Left hindlimb (tissue), 1 donor: ENCODE measurements around the gene IGSF11.
"Not testable (repeated sequence)": the region's sequence is repeated elsewhere in the genome, so short reads cannot be mapped to it uniquely, and the experiment has no call there.

Experiments used
- DNase-seq: peaks from one replicate; pipeline ENCODE4 v3.0.0-alpha.2; 2018

IGSF11 gene

DNA sequence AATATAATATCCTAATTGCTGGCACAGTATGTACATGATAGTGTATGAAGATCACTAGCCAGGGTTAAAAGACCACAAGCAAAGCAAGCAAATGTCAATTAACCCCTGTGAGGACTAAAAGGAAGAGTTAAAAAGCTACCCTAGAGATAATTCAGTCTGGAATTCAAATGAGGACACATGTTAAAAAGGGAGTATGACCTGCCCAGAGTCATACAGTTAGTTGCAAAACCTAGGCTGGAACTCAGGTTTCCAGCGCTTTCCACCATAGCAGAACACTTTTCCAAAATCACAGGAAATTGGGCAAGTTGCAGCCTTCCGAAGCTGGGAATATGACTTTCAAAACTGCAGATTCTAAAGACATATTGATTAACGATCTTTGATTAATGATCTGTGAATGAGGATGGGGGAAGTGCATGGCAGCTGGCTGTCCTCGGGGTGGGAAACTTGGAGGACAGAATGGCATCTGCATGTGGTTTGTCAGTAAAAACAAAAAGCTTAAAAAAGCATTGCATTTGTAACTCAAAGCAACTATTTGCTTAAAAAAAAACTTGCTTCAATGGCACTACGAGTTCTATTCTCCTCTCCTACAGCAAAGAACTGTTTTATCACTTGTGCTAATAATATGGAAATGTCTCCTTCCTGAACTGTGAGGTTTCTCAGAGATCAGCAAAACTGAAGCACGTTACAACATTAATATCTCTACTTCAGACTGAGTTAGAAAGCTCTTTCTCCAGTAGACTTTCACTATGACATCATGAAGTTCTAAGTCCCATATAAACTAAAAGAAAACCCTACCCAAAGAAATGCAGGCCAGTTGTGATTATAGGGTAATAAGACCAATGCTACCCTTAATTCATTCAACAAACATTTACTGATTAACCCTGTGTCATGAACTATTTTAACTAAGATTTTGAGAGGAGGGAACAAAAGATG lies 46.2 kb downstream of the IGSF11 start:
- DNase-seq = no peak

DNA sequence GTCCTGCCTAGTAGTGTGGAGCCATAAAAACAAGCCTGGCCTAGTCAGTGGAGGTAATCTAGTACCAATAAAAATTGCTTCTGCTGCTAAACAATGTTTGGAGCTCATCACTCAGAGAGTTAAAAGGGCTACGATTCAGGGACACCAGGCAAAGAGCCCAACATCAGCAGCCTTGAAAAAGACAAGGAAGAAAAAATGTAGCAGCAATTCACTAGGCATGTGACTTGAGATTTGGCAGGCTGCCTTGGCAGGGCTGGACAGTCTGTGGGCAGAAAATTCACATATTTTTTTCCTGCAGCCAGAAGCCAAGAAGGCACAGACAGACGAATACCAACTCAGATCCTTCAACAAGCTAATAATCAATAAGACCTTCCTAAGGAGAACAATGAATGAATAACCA lies 47.2 kb downstream of the IGSF11 start:
- DNase-seq = peak; percentile 66

DNA sequence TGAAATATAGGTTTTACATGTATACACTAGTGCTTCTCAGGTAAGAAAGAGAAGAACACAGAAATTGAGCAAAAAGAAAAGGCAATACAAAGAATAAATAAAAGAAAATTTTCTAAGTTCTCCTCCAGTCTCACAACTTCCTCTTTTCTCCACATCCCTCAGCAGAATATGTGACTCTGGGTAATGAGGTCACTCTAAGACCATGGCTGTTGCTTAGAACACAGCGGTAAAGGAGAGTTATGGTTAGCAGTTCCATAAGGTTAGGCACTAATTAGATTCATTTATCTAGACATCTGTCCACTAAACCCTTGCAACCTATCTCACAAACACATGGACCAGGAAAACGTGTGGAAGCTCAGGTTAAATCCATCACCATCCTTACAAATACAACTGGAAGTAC lies 47.9 kb downstream of the IGSF11 start:
- no peak for DNase-seq

DNA sequence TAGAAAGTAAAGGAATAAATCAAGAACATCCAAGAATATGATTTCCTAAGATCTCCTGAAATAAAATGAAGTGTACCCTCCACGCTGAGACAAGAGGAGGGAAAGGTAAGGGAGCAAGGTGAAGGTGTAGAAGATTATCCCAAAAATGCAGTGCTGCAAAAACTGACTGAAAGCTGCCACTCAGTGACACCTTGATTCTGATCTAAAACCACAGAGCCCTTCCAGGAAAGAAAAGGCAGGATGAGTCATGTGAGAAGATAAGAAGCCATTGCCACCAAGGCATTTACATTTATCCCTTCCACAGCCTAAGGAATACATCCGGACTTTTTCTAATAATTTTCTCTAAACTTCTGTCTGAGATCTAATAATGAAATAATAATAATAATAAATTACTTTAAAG lies 49.9 kb downstream of the IGSF11 start:
- no peak for DNase-seq

DNA sequence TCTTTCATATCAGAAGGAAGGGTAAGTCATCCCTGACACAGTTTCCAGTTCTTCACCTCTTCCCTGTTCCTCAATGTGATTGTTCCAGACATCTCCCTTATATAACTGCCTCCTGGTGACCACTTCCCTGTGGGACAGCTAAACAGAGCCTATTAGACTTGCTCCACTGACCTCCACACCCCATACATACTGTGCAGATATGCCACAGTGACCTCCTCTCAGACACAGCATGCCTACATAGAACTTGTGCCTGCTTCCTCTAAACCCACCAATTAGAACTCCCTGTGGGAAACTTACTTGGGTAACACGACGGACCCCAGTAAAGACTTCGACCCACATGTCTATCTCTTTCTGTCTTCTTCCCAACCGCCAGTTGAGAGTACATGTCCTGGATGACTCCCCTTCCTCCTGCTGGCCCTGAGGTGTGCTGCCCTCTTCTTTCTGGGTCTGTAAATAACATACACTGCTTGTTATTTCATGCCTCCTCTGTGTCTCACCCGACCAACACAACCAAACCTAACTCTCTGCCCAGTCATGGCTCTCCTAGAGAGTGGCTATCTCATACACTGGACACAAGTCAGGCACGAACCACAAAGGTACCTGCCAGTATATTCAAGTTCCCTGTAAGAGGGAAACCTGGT lies 53.0 kb downstream of the IGSF11 start:
- DNase-seq = no peak

DNA sequence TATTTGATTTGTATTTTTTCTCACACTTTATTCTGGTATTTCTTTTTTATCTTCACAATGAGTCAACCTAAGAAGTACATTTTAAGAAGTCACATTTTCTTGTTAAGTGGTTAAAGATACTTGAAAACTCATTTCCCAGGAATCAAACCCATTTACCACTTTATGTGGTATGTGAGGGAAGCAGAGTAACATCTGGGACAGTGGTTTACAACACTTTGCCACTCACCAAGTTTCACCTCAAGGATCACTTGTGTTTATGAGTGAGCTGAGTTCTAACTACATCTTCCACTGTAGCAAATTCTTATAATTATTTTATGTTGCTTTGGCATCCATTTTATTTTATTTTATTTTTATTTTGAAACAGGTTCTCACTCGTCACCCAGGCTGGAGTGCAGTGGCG lies 53.8 kb downstream of the IGSF11 start:
- no peak for DNase-seq

DNA sequence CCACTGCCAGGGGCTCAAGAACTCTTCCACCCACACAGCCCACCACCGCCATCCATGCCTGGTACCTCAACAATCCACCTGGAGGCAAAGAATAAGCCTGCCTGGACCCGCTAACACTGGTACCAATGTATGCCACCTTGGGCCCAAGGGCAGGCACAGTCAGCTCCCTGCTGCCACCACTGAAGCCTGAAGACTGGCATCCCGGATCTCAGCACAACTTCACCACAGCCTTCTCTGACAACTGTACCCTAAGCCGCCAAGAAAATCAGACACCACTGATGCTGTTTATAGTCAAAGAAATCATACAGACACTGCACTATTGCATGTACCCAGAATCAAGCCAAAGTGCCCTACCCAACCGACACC lies 56.3 kb downstream of the IGSF11 start:
- no peak for DNase-seq

DNA sequence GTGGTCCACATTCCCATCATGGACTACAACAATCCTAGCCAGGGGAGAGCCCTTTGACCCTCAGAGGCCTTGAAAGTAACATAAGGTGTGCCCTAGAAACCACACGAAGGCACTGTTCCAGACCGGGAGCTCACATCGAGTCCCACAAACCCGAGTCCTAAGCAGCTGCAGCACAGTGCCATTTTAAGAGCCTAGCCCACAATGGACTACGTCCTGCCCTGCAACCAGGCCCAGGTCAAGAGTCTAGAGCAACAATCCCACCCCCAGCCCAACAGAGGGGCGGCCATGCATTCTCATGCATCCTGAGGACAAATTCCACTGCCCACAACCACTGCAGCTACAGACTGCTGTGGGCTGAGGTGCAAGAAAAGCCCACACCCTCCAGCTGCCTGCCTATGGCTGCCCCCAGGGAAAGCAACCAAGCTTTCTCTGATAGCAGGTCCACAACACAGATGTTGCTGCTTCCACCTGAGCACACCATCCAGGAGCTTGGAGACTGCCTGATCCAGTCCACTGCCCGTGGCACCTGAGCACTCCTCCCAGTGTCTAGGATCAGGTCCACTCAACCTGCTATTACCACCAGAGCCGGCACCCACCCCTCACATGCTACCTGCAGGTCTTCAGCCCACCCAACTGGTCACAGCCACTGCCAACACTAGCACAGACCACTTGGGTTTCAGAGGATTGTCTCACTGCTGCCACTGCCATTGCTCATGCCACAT lies 56.8 kb downstream of the IGSF11 start:
- DNase-seq = no peak

DNA sequence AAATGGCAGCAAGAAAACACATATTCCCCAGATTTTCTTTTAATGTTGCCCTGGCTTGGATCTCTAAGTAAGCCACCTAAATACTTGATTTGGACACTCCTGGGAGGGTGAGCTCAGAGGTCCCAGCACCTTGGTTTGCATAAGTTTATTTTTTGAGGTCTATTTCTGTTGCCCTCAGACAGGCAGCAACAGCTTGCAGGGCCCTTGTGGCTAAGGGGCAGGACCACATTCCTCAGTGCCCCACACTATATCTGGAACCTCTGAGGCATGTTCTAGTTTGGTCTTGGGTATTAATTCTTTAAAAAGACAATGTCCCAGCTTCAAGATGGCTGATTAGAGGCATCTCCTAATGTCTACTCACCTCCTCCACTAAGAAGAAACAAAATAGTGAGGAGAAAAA lies 57.5 kb downstream of the IGSF11 start:
- DNase-seq = no peak

DNA sequence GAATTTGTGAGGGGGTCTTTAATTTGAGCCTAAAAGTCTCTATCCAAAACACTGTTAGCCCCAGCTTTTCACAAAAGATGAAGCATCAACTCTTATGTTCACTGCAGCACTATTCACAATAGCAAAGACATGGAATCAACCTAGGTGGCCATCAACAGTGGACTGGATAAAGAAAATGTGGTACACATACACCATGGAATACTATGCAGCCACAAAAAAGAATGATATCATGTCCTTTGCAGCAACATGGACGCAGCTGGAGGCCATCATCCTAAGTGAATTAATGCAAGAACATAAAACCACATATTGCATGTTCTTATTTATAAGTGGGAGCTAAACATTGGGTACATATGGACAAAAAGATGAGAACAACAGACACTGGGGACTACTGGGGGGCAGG lies 59.2 kb downstream of the IGSF11 start:
- DNase-seq = not testable (repeated sequence)

DNA sequence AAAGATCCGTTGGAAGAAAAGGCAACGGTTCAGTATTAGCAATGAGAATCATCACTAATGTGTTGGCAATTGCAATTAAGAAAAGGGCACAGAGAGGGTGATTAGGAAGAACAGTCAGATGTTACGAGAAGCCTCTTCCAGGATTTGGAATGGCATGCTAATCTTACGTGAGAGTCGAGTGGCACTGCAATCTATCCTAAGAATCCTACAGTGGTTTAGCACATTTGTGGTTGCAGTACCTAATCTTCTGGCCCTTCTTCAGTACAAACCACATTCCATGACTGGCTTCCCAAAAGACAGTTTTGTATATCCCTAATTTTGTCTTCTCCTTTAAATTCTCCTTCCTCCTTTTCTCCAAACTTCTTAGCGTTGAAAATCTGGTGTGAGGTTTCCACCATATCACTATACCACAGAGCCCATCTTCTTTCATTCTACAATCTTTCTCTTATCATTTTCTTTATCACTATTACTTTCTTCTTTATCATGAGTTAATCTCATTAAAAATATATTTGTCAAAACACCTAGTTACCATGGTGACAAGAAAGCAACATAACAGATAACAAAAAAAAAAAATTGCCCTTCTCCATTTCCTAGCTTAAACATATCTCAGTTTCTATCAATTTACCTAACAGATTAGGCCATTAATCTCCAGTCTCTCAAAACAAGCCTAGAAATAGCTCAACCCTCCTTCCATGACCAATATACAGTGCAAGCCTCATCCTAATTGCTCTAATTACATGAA lies 60.1 kb downstream of the IGSF11 start:
- DNase-seq = no peak

DNA sequence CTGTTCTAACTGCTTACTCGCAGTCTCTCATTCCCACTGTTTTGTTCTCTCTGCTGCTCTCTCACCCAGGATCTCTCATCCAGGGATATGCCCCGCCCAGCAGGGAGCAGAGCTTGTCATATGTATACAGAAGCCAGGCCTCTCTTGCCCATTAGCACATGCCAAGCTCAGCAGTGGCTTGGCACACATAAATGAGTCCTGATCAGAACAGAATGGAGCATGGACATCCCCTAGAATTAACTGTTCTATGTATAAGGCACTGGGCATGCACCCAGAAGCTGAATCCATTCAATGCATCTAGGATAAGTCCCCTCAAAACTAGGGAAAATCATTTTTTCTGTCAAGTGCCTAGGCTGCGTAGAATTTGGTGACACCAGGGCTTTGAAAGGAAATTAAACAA lies 61.6 kb downstream of the IGSF11 start:
- DNase-seq = no peak

DNA sequence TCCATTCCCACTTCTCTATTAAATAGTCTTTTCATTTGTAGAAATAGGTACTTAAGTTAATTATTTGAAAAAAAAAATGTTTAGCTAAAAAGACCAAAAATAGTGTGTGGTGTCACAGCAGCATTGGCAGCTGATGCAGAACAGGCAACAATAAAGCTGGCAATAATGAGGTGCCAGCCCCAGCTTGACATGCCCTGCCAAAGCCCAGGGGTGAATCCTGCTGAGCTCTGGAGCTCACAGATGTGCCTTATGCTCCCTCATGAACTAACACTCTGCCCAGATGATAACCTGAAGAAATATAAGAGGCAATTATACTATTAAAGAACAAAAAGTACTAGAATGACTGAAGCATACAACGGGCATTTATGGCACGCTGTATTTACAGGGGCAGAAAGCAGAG lies 63.8 kb downstream of the IGSF11 start:
- DNase-seq = no peak

DNA sequence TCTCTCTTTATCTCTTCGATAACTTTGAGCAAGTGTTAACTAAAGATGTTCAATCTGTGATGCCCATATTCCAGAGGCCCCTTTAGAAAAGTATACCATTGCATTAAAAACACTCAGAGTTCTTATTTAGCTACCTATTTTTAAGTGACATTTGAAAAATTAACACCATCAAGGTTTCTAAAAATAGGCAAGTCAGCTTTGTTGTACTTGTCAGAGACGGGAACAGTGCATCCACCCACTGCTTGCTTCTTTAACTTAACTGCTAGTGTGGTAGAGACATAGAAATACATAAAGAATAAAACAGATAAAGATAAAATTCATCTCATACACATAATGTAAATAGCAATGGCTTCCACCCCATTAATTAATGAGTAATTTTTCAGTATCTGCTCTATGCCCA lies 66.0 kb downstream of the IGSF11 start:
- DNase-seq = no peak

DNA sequence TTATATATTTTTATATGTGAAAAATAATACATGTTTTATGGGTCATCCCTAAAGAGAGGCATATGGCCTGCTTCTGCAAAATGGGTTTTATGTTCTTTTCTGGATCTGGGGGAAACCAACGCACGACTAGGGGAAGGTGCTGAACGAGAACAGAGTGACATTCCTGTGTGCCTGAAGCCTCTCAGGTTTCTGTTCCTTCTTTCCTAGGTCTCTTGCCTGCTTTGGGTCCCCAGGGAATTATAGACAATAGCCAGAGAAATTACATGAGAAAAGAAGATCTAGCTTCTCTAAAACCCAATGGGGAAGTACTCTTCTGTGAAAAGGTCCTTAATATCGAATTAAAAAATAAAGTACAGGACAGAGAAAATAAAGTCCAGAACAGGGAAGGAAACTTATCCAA lies 66.5 kb downstream of the IGSF11 start:
- no peak for DNase-seq

DNA sequence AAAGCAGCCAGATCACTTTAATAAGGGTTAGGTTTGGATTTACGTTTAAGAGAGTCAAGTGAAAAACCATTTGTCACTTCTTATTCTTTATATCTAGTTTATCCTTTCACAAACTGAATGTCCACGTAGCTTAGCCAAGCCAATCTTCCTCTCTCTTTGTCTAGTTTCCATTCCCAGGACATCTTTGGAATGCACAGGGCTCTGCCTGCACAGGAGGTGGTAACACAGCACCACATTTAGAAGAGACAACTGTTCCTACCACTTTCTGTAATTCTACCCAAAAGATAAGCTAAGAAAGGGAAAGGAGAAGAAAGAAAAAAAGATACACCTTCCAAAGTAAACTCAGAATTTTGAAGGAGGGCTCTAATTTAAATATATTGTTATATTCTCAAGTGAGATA lies 67.9 kb downstream of the IGSF11 start:
- no peak for DNase-seq

DNA sequence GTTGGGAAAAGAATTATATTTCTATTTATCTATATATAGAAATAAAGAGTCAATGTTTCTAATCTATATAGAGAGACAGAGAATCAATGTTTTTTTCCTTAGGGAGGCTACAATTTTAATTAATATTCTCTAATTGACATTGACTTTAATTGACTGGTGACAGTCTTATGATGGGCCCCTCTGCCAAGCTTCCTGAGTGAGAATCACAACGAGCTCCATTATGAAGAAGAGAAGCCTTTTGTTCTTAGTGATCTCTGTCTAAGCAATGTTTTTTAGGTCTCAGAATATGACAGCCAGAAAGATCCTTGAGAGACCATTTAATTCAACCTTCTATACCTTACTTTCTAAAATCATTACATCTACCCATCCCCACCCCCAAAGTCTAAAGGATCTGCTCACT lies 70.9 kb downstream of the IGSF11 start:
- no peak for DNase-seq

DNA sequence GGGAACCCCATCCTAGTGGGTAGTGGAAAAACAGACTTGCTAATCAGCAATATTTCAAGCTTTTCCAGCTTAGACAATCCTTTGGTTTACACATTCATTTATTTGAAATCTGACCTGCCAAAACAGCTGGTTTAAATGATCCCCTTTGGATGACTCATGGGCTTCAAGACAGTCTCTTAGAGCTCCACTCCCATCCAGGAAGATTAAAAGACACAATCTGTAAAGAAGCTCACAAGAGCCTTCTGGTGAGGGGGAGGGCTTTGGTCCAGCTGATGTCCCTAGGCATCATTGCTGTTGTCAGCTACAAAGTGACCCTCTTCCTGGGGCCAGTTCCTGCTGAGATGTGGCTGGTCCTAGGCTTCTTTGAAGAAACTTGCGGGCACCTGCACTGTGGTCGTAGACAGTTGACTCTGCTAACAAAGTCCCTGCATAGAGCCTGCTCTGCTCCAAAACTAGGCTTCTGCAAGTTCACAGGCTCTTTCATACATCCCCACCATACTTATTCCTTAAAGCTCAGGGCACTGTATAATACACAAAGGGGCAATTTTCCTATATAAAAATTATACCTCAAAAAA lies 73.7 kb downstream of the IGSF11 start:
- no peak for DNase-seq

DNA sequence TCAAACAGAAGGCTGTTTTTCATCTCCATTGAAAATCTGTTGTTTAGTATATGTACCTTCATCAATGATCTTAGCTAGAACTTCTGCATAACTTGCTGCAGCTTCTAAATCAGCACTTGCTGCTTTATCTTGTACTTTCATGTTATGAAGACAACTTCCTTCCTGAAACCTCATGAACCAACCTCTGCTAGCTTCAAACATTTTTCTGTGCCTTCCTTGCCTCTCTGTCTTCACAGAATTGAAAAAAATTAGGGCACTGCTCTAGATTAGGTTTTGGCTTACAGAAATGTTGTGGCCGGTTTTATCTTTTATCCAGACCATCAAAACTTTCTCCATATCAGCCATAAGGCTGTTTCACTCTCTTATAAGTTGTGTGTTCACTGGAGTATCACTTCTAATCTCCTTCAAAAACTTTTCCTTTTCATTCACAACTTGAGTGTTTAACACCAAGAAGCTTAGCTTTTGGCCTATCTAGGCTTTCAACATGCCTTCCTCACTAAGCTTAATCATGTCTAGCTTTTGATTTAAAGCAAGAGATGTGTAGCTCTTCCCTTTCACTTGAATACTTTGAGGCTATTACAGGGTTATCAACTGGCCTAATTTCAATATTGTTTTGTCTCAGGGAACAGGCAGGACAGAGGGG lies 78.6 kb downstream of the IGSF11 start:
- DNase-seq = no peak

DNA sequence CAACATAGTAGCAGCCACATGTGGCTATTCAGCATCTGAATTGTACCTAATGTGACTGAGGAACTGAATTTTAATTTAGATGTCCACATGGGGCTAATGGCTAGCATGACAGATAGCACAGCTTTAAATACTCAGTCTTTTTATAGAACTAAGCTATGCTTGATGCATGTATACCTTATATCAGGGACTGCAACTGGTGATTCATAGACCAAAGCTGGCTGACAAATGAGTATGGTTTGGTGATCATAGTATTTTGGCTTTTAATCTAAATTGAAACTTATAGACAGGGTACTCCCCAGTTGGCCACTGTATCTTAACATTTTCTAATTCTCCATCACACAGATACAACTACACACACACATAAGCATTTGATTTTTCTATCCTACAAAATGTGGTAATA lies 83.6 kb downstream of the IGSF11 start:
- no peak for DNase-seq

DNA sequence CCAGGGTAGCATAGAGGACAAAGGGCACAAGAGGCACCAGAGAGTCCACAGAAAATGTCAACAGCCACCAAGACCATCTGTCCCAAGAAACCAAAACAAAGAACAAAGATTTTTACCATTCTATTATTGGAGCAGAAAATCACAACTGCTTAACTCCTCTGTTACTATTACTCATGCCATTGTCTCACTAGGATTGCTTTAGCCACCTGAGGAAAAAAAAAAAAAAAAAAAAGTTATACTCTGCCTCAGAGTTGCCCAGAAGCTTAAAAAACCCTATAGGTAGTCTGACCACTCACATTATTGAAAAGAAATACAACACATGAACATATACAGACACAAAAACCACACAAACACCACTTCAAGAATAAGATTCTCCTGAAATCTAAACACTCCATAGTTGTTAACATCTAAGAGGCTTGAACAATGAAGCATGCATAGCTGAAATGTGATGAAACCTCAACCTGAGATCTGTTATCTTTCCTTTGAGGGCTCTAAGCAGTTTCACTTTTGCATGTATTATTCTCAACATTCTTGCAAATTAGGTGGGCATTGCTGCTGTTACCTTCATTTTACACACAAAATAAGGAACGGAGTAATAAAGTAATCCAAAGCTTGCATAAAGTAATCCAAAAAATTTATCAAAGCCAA lies 85.4 kb downstream of the IGSF11 start:
- DNase-seq = no peak

DNA sequence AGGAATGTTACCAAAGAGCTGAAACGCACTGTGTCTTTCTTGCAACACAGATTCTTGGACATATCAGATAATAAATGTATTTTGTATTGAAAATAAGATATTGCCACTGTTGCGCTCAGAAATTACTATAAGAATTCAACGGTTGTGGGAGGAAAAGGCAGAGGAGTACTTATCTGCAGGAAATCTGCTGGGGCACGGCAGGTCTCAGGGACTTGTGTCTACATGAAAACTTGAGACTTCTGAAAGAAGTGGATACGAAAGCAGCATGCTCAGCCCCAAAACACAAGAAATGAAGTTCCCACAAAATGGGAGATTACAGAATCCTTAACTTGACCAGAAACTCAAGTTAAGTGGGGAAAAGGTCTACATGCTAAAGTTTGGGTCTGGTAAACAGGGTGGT lies 86.5 kb downstream of the IGSF11 start:
- no peak for DNase-seq
